GM19238 (cell line): ENCODE data around the gene CDK14.
"Not testable (repeated sequence)": the region's sequence is repeated elsewhere in the genome, so short reads cannot be mapped to it uniquely, and the experiment has no call there.

Experiments used
- DNase-seq: peaks from one replicate; pipeline ENCODE4 v3.0.0; 2011; ENCODE audit warnings: low spot score; ENCODE audit not compliant: insufficient read length

The CDK14 gene

GRCh38 chr7:90777886-90778285 is 181.8 kb downstream of the CDK14 start:
- DNase-seq, result no peak

DNA sequence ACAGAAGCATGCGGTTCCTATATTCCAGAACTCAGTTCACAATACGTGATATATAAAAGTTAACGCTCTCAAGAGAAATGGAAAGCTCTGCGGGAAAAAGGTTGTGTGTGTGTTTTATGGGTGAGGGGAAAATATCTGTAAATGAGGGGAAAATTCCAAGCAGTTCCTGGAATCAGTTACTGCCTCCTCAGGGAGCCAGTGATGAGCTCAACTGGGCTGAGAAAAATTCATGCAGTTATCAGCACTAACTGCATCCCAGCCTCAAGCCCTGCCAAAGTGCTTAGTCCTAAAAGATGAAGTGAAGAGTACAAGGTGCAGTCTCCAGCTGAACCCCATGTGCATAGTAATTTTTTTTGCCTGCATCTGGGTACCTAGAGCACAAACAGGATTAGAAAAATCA is 191.9 kb downstream of the CDK14 start:
- no peak for DNase-seq

DNA sequence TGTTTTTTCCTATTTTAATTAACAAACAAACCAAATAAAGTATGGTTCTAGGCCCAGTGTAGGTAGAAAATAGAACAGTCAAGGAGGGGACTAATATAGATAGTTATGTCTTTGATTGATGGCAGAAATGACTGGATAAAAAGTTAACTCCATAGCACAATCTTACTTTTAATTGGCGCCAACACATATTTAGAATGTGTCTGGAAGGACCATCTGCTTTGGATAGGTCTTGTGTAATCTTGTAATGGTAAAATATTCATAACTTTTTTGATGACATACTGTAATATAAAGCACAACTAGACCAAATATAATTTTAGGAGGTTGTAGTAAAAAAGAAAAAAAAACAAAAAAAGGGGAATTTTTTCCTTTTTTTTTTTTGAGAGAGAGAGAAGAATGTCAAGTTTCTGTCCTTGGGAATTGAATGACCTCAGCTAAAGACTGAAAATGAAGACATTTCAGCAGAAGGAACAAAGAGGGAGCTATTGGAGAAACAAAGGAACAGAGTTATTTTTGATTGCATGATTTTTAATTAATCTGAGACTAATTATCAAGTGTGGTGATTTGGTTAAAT is 193.7 kb downstream of the CDK14 start:
- no peak for DNase-seq

- no peak for DNase-seq
These were observed 195.5 kb downstream of the CDK14 start for GRCh38 chr7:90791596-90791995.

- DNase-seq, result no peak
These were observed 196.2 kb downstream of the CDK14 start for GRCh38 chr7:90792301-90792700.

GRCh38 chr7:90794234-90794633 is 198.1 kb downstream of the CDK14 start:
- not testable (repeated sequence) for DNase-seq

- no peak for DNase-seq
These were observed 201.5 kb downstream of the CDK14 start for GRCh38 chr7:90797596-90797995.

DNA sequence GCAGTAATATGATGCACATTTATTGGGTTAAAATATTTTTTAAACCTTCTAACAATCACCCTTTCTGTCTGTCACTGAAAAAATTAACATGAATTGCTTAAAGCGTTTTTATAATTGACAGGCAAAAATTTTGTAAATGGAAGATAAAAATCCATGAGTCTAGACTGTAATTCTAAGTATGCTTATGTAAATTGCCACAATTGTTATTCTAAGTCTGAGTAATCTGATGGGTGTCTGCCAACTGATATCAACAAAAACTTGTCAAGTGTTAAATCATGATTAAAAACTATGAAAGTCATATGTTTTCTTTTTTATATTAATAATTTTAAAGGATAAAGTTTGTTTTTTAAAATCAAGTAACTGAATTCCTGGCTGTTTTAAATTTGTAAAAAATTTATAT is 208.2 kb downstream of the CDK14 start:
- no peak for DNase-seq

DNA sequence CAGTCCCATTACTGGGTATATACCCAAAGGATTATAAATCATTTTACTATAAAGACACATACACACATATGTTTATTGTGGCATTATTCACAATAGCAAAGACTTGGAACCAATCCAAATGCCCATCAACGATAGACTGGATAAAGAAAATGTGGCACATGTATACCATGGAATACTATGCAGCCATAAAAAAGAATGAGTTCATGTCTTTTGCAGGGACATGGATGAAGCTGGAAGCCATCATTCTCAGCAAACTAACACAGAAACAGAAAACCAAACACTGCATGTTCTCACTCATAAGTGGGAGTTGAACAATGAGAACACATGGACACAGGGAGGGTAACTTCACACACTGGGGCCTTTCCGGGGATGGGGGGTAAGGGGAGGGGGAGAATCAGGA is 219.4 kb downstream of the CDK14 start:
- DNase-seq, result not testable (repeated sequence)

GRCh38 chr7:90816511-90817142 is 220.5 kb downstream of the CDK14 start:
- DNase-seq, result no peak

GRCh38 chr7:90817151-90817550 is 221.0 kb downstream of the CDK14 start:
- no peak for DNase-seq

GRCh38 chr7:90817846-90818245 is 221.7 kb downstream of the CDK14 start:
- DNase-seq, result no peak

DNA sequence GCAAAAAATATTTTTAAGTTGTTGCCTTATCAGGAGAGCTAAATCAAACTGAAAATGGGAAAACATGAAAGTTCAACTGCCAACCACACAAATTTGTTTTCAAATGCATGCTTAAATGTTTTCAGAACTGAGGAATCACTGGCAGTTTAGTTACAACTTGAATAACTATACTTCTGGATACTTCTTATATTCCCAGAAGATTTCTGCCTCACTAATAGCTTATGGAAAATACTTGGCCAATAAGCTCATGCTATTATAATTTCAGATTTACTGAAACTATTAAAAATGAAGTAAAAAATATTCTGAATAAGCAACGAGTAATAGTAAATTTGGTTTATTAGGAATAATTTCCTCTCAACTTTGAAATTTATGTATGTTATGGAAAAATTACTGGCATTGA is 222.2 kb downstream of the CDK14 start:
- DNase-seq, result no peak

GRCh38 chr7:90821961-90822620 is 226.0 kb downstream of the CDK14 start:
- no peak for DNase-seq

- DNase-seq, result no peak
These were observed 228.5 kb downstream of the CDK14 start for GRCh38 chr7:90824386-90825307.

DNA sequence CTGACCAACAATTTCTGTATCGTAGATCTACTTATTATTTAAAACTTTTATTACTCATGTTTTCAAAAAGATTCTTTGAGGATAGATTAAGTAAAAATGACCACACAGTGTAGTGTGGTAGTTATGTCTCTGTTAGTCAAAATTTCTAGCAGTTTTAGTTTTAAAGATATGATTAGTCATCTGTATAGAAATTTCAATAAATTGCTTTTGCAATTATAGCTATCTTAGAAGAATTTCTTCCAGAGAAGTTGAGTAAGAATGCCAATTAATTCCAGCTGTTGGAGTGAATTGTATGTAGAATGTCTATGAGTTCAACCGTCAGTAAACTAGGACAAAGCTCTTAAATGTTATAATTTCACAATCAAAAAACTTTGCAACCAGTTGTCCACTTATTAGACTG is 229.7 kb downstream of the CDK14 start:
- DNase-seq, result no peak

- no peak for DNase-seq
These were observed 232.5 kb downstream of the CDK14 start for GRCh38 chr7:90828601-90829000.

DNA sequence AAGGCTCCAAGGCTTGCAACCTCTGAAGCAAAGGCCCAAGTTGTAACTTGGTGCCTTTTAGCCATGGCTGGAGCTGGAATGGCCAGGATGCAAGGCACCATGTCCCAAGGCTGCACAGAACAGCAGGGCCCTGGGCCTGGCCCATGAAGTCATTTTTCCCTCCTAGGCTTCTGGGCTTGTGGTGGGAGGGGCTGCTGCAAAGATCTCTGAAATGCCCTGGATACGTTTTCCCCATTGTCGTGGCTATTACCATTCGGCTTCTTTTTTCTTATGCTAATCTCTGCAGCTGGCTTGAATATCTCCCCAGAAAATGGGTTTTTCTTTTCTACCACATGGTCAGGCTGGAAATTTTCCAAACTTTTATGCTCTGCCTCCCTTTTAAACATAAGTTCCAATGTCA is 234.2 kb downstream of the CDK14 start:
- DNase-seq, result no peak

GRCh38 chr7:90832726-90833125 is 236.6 kb downstream of the CDK14 start:
- DNase-seq, result no peak

DNA sequence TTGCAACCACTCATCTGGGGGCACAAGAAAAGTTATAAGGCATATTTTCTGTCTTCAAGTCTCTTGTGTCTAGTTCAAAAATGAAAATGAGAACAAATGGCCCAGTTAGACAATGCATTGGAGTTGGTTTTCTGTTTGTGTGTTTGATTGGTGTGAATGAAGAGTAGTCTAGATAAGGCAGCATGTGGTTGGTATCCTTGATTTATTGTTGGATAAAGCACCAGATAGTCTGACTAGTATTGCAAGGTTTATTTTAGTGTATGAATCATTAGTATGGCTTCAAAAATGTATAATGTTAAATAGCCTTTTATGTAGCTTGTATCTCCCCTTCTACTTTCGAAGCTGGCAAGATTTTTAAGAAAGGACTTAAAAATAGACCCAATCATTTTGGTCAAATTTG is 237.3 kb downstream of the CDK14 start:
- DNase-seq, result no peak

DNA sequence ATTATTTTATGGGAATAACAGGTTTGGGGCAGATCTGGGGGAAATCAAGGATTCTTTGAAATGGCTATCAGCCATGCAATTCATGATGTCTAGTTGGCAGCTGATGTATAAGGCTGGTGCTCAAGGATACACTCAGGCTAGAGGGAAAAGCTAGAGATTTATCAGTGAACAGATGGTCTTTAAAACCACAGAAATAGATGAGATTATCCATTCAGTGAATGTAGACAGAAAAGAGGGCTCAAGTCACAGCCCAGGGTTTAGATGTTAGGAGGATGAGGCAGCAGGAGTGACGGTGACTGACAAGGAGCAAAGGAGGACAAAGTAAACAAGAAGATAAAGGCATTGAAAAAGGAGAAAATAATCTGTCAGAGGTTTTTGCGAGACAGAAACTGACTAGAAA is 238.7 kb downstream of the CDK14 start:
- DNase-seq, result no peak

DNA sequence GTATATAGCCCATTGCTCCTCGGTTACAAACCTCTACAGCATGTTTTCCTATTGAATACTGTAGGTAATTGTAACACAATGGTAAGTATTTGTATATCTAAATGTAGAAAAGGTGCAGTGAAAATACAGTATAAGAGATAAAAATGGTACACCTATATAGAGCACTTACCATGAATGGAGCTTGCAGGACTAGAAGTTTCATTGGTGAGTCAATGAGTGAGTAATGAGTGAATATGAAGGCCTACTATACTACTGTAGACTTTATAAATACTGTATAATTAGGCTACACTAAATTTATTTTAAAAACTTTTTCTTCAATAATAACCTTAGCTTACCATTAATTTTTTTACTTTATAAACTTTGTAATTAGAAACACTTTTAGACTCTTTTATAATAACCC is 239.7 kb downstream of the CDK14 start:
- DNase-seq, result no peak
